HG03060 (cell line): ENCODE results near the gene GDPD2.

Source experiments
- ATAC-seq: cut with Tn5 transposase; IDR thresholded peaks from one replicate; pipeline ENCODE4 v1.9.1; 2021; ENCODE audit warnings: low read depth, moderate number of reproducible peaks; ENCODE audit not compliant: unreplicated experiment

Gene GDPD2

GRCh38 chrX:70470850-70471289 lies 47.8 kb downstream of the GDPD2 start:
- no peak for ATAC-seq

- no peak for ATAC-seq
These were observed 53.2 kb downstream of the GDPD2 start for GRCh38 chrX:70476166-70476933.

- no peak for ATAC-seq
These were observed 54.0 kb downstream of the GDPD2 start for GRCh38 chrX:70476934-70477733.

- ATAC-seq = no peak
These were observed 54.6 kb downstream of the GDPD2 start for GRCh38 chrX:70477734-70478075.

GRCh38 chrX:70478526-70479245 lies 55.6 kb downstream of the GDPD2 start:
- ATAC-seq = no peak

- no peak for ATAC-seq
These were observed 56.3 kb downstream of the GDPD2 start for GRCh38 chrX:70479247-70479921.

GRCh38 chrX:70479922-70480659 lies 57.0 kb downstream of the GDPD2 start:
- no peak for ATAC-seq

- ATAC-seq = no peak
These were observed 57.5 kb downstream of the GDPD2 start for GRCh38 chrX:70480660-70481018.

- ATAC-seq = no peak
These were observed 58.6 kb downstream of the GDPD2 start for GRCh38 chrX:70481471-70482270.

GRCh38 chrX:70482300-70482699 lies 59.2 kb downstream of the GDPD2 start:
- no peak for ATAC-seq
